ENCODE measurements around the gene ZNF462. TPM values are rescaled to one million over a fixed set of nuclear protein-coding genes. Genes with fewer than 3 reads are reported as not detected.

Gene ZNF462
- total RNA-seq, 1 experiment from 2014 or later, result 34.5 TPM

DNA sequence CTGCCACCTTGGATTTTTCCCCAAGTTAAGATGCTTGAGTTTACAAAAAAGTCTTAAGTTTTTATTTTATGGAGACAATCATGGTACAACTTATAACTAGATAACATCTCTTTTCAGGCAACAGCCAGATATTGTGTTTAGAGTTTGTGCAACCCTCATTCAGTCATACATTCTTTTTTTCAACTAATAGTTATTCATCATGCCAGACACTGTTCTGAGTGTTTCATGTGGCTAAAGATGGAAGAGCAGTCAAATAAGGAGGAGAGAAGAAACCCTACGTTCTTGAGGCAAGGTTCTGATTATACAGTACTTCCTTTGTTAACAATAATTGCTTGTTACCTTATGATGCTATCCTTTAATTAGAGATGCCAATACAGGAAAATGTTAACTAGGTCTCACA lies 42.1 kb upstream of the ZNF462 start:
- TF ChIP-seq, protein P1, sequence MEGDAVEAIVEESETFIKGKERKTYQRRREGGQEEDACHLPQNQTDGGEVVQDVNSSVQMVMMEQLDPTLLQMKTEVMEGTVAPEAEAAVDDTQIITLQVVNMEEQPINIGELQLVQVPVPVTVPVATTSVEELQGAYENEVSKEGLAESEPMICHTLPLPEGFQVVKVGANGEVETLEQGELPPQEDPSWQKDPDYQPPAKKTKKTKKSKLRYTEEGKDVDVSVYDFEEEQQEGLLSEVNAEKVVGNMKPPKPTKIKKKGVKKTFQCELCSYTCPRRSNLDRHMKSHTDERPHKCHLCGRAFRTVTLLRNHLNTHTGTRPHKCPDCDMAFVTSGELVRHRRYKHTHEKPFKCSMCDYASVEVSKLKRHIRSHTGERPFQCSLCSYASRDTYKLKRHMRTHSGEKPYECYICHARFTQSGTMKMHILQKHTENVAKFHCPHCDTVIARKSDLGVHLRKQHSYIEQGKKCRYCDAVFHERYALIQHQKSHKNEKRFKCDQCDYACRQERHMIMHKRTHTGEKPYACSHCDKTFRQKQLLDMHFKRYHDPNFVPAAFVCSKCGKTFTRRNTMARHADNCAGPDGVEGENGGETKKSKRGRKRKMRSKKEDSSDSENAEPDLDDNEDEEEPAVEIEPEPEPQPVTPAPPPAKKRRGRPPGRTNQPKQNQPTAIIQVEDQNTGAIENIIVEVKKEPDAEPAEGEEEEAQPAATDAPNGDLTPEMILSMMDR (IDR thresholded peaks at IDR 0.05; ENCODE audit: insufficient read depth in 1 of 2, low read depth in 1 of 2, low read length in 1 of 2, severe bottlenecking in 1 of 2, unreplicated experiment in 1 of 2), result no peak
- ChIA-PET POLR2A (no interaction called here), CTCF (no interaction called here)
- no peak overlapping the region for H3K4me3 Mint-ChIP-seq (ENCODE audit: unreplicated experiment)
- Histone ChIP-seq H3K4me3 (ENCODE audit: low read depth, low read length) (no peak overlapping the region), H3K9me3 (no peaks in the 10 kb centered on the region; the same call in 1 of the 2 replicates), H3K36me3 (ENCODE audit: control insufficient read depth, insufficient read depth, low read length) (no peaks in the 10 kb centered on the region), H3K27me3 (replicated peaks; ENCODE audit: control insufficient read depth, insufficient read depth, low read length) (no peaks in the 10 kb centered on the region), H3K4me1 (no peaks in the 10 kb centered on the region)
- no peak overlapping the region for H3K27ac Mint-ChIP-seq (ENCODE audit: unreplicated experiment)
- H3K4me1 Mint-ChIP-seq (ENCODE audit: low read depth, unreplicated experiment), result no peaks in the 10 kb centered on the region
- no TSS peak for BruUV-seq (replicated peaks)
- H3K36me3 Mint-ChIP-seq (ENCODE audit: insufficient read depth, unreplicated experiment), result no peaks in the 10 kb centered on the region
- H3K27me3 Mint-ChIP-seq (ENCODE audit: insufficient read depth, unreplicated experiment), result no peaks in the 10 kb centered on the region
- no peak for DNase-seq
- intact Hi-C loops (cut with micrococcal nuclease; ENCODE audit: unreplicated experiment), result no loop called here
- no peaks in the 10 kb centered on the region for H3K9me3 Mint-ChIP-seq (ENCODE audit: unreplicated experiment)

- no peak overlapping the region for H3K4me3 ChIP-seq (ENCODE audit: low read depth, low read length)
- no peaks in the 10 kb centered on the region for H3K9me3 ChIP-seq
- Mint-ChIP-seq H3K4me1 (ENCODE audit: low read depth, unreplicated experiment) (peaks cover 13% of the 10 kb centered on the region), H3K9me3 (ENCODE audit: unreplicated experiment) (no peaks in the 10 kb centered on the region), H3K4me3 (ENCODE audit: unreplicated experiment) (no peak overlapping the region), H3K27ac (ENCODE audit: unreplicated experiment) (no peak overlapping the region), H3K27me3 (ENCODE audit: insufficient read depth, unreplicated experiment) (no peaks in the 10 kb centered on the region), H3K36me3 (ENCODE audit: insufficient read depth, unreplicated experiment) (no peaks in the 10 kb centered on the region)
- BruUV-seq (replicated peaks), result no TSS peak
- intact Hi-C loops (cut with micrococcal nuclease; ENCODE audit: unreplicated experiment), result no loop called here
- CTCF ChIA-PET, result no interaction called here
- POLR2A ChIA-PET, result no interaction called here
- no peak for DNase-seq
- no peaks in the 10 kb centered on the region for H3K27me3 ChIP-seq (replicated peaks; ENCODE audit: control insufficient read depth, insufficient read depth, low read length)
- TF ChIP-seq, protein P1 (IDR thresholded peaks at IDR 0.05; ENCODE audit: insufficient read depth in 1 of 2, low read depth in 1 of 2, low read length in 1 of 2, severe bottlenecking in 1 of 2, unreplicated experiment in 1 of 2), result no peak
- H3K36me3 ChIP-seq (ENCODE audit: control insufficient read depth, insufficient read depth, low read length), result no peaks in the 10 kb centered on the region
- H3K4me1 ChIP-seq, result peaks cover 7% of the 10 kb centered on the region
Observed at GRCh38 chr9:106828070-106828469, 34.9 kb upstream of the ZNF462 start.

GRCh38 chr9:106828965-106829364 lies 34.0 kb upstream of the ZNF462 start:
- Histone ChIP-seq H3K9me3 (no peaks in the 10 kb centered on the region; the same call in 1 of the 2 replicates), H3K4me3 (ENCODE audit: low read depth, low read length) (no peak overlapping the region), H3K36me3 (ENCODE audit: control insufficient read depth, insufficient read depth, low read length) (no peaks in the 10 kb centered on the region), H3K27me3 (replicated peaks; ENCODE audit: control insufficient read depth, insufficient read depth, low read length) (no peaks in the 10 kb centered on the region), H3K4me1 (peaks cover 7% of the 10 kb centered on the region)
- no peaks in the 10 kb centered on the region for H3K36me3 Mint-ChIP-seq (ENCODE audit: insufficient read depth, unreplicated experiment)
- H3K9me3 Mint-ChIP-seq (ENCODE audit: unreplicated experiment), result peaks cover 6% of the 10 kb centered on the region
- CTCF ChIA-PET, result no interaction called here
- DNase-seq, result no peak
- H3K4me1 Mint-ChIP-seq (ENCODE audit: low read depth, unreplicated experiment), result peaks cover 13% of the 10 kb centered on the region
- BruUV-seq (replicated peaks), result no TSS peak
- POLR2A ChIA-PET, result no interaction called here
- H3K27me3 Mint-ChIP-seq (ENCODE audit: insufficient read depth, unreplicated experiment), result no peaks in the 10 kb centered on the region
- H3K27ac Mint-ChIP-seq (ENCODE audit: unreplicated experiment), result no peak overlapping the region
- TF ChIP-seq, protein P1 (IDR thresholded peaks at IDR 0.05; ENCODE audit: insufficient read depth in 1 of 2, low read depth in 1 of 2, low read length in 1 of 2, severe bottlenecking in 1 of 2, unreplicated experiment in 1 of 2), result no peak
- intact Hi-C loops (cut with micrococcal nuclease; ENCODE audit: unreplicated experiment), result no loop called here
- H3K4me3 Mint-ChIP-seq (ENCODE audit: unreplicated experiment), result no peak overlapping the region

Measured in Caco-2 (cell line).